Gastroesophageal sphincter (tissue), 4 donors: ENCODE data around the gene ZDHHC12. TPM values are rescaled to one million over a fixed set of nuclear protein-coding genes. Genes with fewer than 3 reads are reported as not detected.
A peak's percentile ranks its signal among the peaks of the same experiment; 100 is the strongest.

Experiments
- ATAC-seq: fragments of 150-250 bp; one replicate; pipeline ENCODE4 v1.9.1; 2016; ENCODE audit warnings: mild to moderate bottlenecking, moderate library complexity
- H3K27ac ChIP-seq, 4 donors: fragments of 200-600 bp; sonication (generic) in 3 of 4; 1 replicate in 3 of 4; 2 replicates in 1 of 4; pipeline ENCODE4 v1.5.1; 2016 to 2019
- H3K27me3 ChIP-seq: fragments of 200-600 bp; sonication (generic); one replicate; pipeline ENCODE4 v1.5.1; 2019
- H3K36me3 ChIP-seq, 2 donors: fragments of 200-600 bp; sonication (generic); one replicate each; pipeline ENCODE4 v1.5.1; 2019; ENCODE audit warnings: control low read depth in 1 of 2
- H3K4me1 ChIP-seq, 3 donors: fragments of 200-600 bp; sonication (generic); 1 replicate in 2 of 3; 2 replicates in 1 of 3; pipeline ENCODE4 v1.5.1; 2016 to 2019; ENCODE audit warnings: control low read depth in 2 of 3
- H3K4me3 ChIP-seq, 2 donors: fragments of 200-600 bp; sonication (generic); one replicate each; pipeline ENCODE4 v1.5.1; 2019; ENCODE audit warnings: mild to moderate bottlenecking in 1 of 2, moderate library complexity in 1 of 2
- H3K9me3 ChIP-seq, 3 donors: fragments of 200-600 bp; sonication (generic); one replicate each; pipeline ENCODE4 v1.5.1; 2017 to 2019; ENCODE audit warnings: control low read depth in 2 of 3
- CTCF ChIP-seq, 4 experiments: fragments of 200-600 bp in 2 of 4; fragments of 450-650 bp in 2 of 4; sonication (generic) in 1 of 4; IDR thresholded peaks; one replicate each; pipeline ENCODE4 v1.5.1; 2017 to 2019; ENCODE audit warnings: antibody characterized with exemption in 4 of 4, mild to moderate bottlenecking in 2 of 4, moderate library complexity in 2 of 4
- EP300 ChIP-seq: sonication (generic); formaldehyde crosslinking; IDR thresholded peaks from one replicate; pipeline ENCODE4 v1.6.1; 2017; ENCODE audit warnings: antibody characterized with exemption, mild to moderate bottlenecking
- POLR2A ChIP-seq, 2 donors: fragments of 450-650 bp; IDR thresholded peaks; one replicate each; pipeline ENCODE4 v1.6.1; 2017; ENCODE audit warnings: antibody characterized with exemption in 2 of 2, mild to moderate bottlenecking in 2 of 2, moderate library complexity in 1 of 2
- POLR2AphosphoS5 ChIP-seq: sonication (generic); formaldehyde crosslinking; IDR thresholded peaks from one replicate; pipeline ENCODE4 v1.6.1; 2017; ENCODE audit warnings: antibody characterized with exemption
- WGBS, 2 donors: methylation state at CpG; one replicate each; pipeline ENCODE4 v1.1.5; 2018; ENCODE audit warnings: low coverage in 1 of 2; 5-methylcytosine and 5-hydroxymethylcytosine counted together
- total RNA-seq, 4 donors: library from RNA; depleted of rRNA; stranded (reverse); fragments of >200 nt; gene quantifications; one replicate each; pipeline ENCODE4 v1.1.0, GENCODE V29; 2016

The ZDHHC12 gene
- total RNA-seq, 4 donors from 2014 or later: 19.5 to 24.5 (median 22.2) TPM

- H3K27ac ChIP-seq: peak overlapping the region in 3 of 4 donors; percentile 91 to 96 (median 95)
- no peaks in the 10 kb centered on the region for H3K27me3 ChIP-seq
- ATAC-seq: no peak
- H3K36me3 ChIP-seq: peaks cover 0 to 17% of the 10 kb centered on the region in 2 donors
- no peaks in the 10 kb centered on the region for H3K9me3 ChIP-seq
- no peak for TF ChIP-seq CTCF (IDR thresholded peaks at IDR 0.05)
- no peak for TF ChIP-seq POLR2AphosphoS5
- no peak for TF ChIP-seq POLR2A (IDR thresholded peaks at IDR 0.05)
- TF ChIP-seq EP300: no peak
- 61 to 81% methylated on average over 6 to 8 of the region's 11 CpGs for WGBS, 2 donors
- peaks cover 0 to 39% (median 11%) of the 10 kb centered on the region in 3 donors for H3K4me1 ChIP-seq
- H3K4me3 ChIP-seq: peak overlapping the region; percentile 51 to 80
These were observed 46.5 kb upstream of the ZDHHC12 start for GRCh38 chr9:128770286-128771030.

- Histone ChIP-seq H3K27me3 (no peaks in the 10 kb centered on the region), H3K9me3 (no peaks in the 10 kb centered on the region), H3K27ac (no peak overlapping the region), H3K4me1 (peaks cover 0 to 46% (median 11%) of the 10 kb centered on the region in 3 donors), H3K36me3 (peaks cover 0 to 30% of the 10 kb centered on the region in 2 donors), H3K4me3 (no peak overlapping the region)
- WGBS, 2 donors: 60 to 79% methylated on average over 1 to 6 of the region's 6 CpGs
- TF ChIP-seq POLR2AphosphoS5 (no peak), EP300 (no peak), POLR2A (IDR thresholded peaks at IDR 0.05) (no peak)
- no peak for ATAC-seq
These were observed 44.7 kb upstream of the ZDHHC12 start for GRCh38 chr9:128768606-128769005.

GRCh38 chr9:128765499-128765898, 41.6 kb upstream of the ZDHHC12 start:
- no peaks in the 10 kb centered on the region for H3K27me3 ChIP-seq
- H3K4me3 ChIP-seq: no peak overlapping the region
- TF ChIP-seq POLR2AphosphoS5 (no peak), EP300 (no peak), POLR2A (IDR thresholded peaks at IDR 0.05) (no peak)
- H3K27ac ChIP-seq: no peak overlapping the region
- H3K9me3 ChIP-seq: no peaks in the 10 kb centered on the region
- H3K4me1 ChIP-seq: peaks cover 0 to 49% (median under 1%) of the 10 kb centered on the region in 3 donors
- 82 to 88% methylated on average over 3 of the region's 3 CpGs for WGBS, 2 donors
- H3K36me3 ChIP-seq: peaks cover 0 to 30% of the 10 kb centered on the region in 2 donors
- ATAC-seq: no peak

GRCh38 chr9:128764361-128764760, 40.4 kb upstream of the ZDHHC12 start:
- peaks cover 0 to 38% (median 0%) of the 10 kb centered on the region in 3 donors for H3K4me1 ChIP-seq
- TF ChIP-seq POLR2A (IDR thresholded peaks at IDR 0.05) (no peak), EP300 (no peak), CTCF (IDR thresholded peaks at IDR 0.05) (no peak), POLR2AphosphoS5 (no peak)
- no peak overlapping the region for H3K4me3 ChIP-seq
- H3K27ac ChIP-seq: no peak overlapping the region
- no peaks in the 10 kb centered on the region for H3K27me3 ChIP-seq
- 85% methylated on average over 3 of the region's 6 CpGs; no CpG with 5 or more reads in 1 of the 2 donors for WGBS, 2 donors
- peaks cover 0 to 30% of the 10 kb centered on the region in 2 donors for H3K36me3 ChIP-seq
- no peak for ATAC-seq
- no peaks in the 10 kb centered on the region for H3K9me3 ChIP-seq

- TF ChIP-seq POLR2A (IDR thresholded peaks at IDR 0.05): no peak
- TF ChIP-seq EP300: no peak
- TF ChIP-seq POLR2AphosphoS5: no peak
- no peak for TF ChIP-seq CTCF (IDR thresholded peaks at IDR 0.05)
- Histone ChIP-seq H3K36me3 (peaks cover 0 to 24% of the 10 kb centered on the region in 2 donors), H3K4me3 (no peak overlapping the region), H3K9me3 (no peaks in the 10 kb centered on the region), H3K27ac (no peak overlapping the region), H3K4me1 (peaks cover 0 to 23% (median 0%) of the 10 kb centered on the region in 3 donors), H3K27me3 (no peaks in the 10 kb centered on the region)
- 74 to 75% methylated on average over 3 to 4 of the region's 9 CpGs for WGBS, 2 donors
- no peak for ATAC-seq
These were observed 38.9 kb upstream of the ZDHHC12 start for GRCh38 chr9:128762671-128763449.
